Stimulated activated CD4-positive, alpha-beta T cell treated with anti-CD3 and anti-CD28 coated beads, Interleukin-4, amount 100 ng/mL, for 48 hours (primary cell): ENCODE data around the gene MTERF4.

Experiments used
- DNase-seq, 2 donors: peaks; one replicate each; pipeline ENCODE4 v3.0.0-alpha.2; 2020; ENCODE audit warnings: low read depth in 2 of 2

MTERF4 gene

DNA sequence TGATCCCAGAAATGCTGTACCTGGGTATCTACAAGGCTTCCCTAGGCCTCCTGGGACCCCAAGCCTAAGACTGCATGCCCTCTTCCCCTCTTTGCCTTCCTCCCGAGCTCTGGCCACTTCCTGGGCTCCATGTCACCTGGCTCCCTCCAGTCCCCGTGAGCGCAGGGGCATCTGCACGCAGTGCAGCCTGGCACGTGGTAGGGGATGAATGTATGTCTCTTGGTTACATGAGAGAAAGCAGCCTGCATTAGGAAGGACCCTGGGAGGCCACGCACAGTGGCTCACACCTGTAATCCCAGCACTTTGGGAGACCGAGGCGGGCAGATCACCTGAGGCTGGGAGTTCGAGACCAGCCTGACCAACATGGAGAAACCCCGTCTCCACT lies 31.3 kb upstream of the MTERF4 start:
- DNase-seq = no peak

DNA sequence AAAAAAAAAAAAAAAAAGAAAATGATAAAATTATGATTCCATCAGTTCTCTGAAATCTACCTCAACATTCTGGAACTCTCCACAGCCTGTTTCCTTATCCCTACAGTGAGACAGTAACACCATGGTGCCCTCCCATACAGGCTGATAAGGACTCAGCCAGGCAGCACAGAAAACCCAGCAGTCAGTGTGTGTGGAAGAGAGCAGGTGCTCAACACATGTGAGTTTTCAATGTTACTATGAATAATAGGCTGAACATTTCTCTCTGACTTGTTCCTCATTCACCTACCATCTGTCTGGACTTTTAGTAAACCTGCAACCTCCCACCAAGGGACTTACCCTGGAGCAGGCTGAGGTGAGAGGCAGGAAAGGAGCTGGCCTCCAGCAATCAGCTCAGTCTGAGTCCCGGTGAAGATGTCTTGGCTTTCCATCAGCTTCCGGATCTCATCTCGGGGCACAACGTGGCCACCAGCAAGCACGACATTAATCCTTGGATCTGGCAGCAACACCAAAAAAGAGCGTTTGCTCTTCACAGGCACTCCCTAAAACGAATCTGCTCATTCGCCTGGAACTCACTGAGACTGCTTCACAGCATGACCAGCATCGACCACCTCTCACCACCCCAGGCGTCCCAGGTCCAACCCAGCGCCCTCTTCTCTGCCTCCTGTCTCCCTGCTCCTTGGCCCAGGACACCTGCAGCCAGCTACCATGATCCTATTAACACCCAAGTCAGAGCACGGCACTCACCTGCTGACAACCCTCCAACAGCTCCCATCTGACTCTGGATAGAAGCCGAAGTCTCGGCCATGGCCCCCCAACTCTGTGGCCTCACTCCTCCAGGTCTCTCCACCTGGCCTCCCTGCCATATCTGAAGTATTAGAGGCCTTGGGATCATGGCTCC lies 30.7 kb upstream of the MTERF4 start:
- DNase-seq = no peak

DNA sequence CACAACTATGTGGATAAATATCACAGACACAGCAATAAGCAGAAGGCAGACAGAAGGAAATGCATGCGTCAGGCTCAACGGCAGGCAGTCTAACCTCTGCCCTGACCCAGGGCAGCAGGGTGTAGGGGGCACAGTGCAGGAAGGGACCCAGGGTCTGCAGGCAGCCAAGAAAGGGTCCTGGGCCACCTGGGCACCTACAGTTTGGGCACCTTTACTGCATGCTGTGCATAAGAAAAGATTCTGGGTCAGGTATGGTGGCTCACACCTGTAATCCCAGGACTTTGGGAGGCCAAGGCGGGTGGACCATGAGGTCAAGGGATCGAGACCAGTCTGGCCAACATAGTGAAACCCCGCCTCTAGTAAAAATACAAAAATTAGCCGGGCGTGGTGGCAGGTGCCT lies 29.4 kb upstream of the MTERF4 start:
- no peak for DNase-seq

DNA sequence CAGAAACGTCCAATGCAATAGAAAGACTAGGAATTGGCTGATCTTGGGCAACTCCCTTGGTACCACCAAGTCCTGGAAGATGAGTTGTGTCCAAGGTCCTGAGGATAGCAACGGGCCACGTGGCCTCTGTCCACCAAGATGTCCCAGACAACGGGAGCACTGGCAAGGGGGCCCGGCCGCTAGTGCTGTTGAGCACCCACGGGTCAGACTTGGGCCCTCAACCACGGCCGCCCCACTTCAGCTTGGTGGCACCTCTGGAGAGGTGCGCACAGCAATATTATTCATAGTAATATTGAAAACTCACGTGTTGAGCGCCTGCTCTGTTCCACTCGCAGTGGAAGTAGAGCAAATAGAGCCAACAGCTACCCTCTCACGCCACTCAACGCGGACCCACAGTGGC lies 28.2 kb upstream of the MTERF4 start:
- no peak for DNase-seq

DNA sequence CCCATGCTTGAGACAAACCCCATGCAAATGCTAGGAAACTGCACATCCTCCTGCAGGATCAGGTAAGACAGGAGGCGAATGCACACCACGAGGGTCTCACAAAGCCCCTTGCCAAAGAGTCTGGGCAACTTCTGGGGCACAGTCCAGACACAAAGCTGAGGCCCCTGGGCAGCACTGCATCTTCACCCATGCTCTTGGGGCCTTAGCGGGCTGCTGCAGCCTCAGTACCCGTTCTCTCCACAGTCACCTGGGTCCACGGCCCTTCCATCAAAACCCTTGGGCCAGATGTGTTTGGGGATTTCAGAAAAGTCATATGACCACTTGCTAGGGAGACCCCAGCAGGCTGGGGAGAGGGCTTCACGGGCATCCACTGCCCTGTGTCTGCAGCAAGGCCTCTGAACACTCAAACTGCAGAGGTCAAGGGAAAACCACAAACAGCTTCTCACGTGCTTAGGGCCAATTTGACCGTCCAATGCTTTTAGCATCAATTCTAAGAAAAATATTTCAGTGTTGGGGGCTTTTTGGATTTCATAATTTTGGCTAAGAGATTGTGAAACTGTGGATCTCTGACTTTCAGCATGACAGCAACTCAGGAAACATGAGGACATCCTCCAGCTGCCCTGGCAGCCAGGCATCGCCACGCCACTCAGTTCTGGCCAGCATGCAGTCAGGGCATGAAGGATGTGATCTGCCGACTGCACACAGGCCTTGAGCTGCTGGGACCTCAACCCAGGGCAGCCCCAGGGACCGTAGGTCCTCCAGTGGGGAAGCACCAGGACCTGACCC lies 27.2 kb upstream of the MTERF4 start:
- DNase-seq = no peak

DNA sequence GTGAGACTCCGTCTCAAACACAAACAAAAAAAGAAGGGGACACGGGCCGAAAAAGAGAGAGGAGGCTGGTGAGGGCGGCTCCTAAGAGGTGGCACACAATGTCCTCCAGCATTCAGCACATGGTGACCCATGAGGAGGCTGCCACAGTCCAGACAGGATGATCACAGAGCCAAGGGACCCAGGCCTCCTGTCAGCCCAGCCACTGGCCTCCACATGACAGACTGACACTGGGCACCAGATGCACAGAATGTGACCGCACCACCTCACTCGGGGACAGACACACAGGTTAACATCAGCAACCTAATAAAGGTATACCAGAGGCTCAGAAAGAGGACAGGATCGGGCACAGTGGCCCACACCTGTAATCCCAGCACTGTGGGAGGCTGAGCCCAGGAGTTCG lies 26.2 kb upstream of the MTERF4 start:
- no peak for DNase-seq

DNA sequence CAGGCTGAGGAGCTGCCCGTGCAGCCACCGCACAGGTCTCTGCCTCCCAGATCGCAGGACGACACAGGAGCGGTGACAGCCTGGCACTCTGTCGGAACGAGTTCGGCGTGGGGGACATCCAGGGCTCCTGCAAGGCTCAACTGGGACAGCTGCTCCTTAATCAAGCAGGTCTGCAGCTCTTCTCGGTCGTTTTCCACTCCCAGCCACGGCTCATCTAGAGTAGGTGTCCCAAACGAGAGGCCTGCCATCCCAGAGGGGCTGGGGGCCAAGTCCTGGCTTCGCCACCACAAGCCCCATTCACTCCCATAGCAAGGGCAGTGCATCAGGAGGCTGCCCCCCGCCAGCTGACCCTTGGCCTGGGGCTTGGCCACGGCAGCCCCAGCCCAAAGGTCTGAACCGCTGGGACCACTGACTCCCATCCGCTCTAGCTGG lies 24.7 kb upstream of the MTERF4 start:
- no peak for DNase-seq

DNA sequence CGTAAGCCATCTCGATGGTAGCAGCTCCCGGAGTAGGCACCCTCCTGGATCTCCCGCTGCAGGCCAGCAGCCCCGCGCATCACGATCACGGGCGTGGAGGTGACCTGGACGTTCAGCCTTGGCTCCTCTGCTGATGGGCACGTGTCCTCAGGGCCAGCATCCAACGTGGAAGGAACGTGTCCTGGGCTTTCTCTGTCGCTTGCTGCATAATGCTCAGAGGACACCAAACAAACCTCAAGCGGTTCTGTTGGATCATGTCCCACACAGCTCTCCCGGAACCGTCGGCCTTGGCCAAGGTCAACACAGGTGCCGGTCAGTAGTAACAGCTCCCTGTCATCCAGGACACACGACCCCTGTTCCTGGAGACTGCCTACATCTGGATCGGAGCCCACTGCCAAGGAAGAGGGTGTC lies 24.1 kb upstream of the MTERF4 start:
- DNase-seq = no peak

DNA sequence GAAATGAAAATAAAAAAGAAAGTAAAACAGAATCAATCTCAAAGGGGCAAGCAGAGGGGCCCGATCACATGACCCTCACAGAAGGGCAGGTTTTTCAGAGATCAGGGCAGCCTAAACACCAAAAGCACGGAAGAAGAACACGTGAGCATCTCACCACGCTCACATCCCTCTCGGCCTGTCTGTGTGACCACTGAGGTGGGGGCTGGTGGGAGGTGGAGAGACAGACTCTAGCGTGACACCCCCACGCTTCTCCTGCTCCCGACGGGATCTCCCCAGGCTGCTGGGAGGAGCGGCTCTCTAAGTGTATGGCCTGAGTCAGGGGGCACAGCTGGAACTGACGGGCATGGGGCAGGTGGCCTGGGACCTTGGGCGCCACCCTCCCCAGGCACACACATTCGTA lies 23.5 kb upstream of the MTERF4 start:
- no peak for DNase-seq

DNA sequence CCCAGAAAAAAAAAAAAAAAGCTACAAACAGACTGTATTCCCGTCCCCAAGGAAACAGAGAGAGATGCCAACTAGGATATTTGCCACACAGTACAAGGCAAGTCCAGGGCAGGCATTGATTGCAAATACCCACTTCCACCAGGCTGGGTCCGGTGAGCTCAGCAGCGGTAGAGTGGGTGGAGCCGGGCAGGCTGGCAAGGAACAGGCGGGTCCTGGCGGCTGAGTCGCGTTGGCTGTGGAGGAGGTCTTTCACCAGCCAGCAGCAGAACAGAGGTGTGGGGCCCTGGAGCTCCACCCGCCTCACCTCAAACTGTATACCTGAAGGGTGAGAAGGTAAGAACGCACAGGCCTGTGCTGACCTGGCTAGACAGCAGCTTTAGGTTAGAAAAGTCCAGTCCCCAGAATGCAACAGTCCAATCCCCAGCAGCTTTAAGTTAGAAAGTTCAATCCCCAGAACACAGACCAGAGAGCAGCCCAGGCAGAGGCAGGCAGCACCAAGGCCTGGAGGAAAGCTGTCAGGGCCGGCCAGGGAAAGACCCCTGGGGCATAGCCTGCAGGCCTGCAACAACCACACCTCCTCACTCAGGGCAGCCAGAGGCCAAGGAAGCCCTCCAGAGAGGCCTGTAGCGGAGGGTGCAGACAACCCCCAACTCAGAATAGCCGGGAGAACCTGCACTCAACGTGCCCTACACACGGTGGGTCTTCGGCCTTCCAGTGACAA lies 21.9 kb upstream of the MTERF4 start:
- peak in 1 of 2 donors; percentile 27 for DNase-seq

DNA sequence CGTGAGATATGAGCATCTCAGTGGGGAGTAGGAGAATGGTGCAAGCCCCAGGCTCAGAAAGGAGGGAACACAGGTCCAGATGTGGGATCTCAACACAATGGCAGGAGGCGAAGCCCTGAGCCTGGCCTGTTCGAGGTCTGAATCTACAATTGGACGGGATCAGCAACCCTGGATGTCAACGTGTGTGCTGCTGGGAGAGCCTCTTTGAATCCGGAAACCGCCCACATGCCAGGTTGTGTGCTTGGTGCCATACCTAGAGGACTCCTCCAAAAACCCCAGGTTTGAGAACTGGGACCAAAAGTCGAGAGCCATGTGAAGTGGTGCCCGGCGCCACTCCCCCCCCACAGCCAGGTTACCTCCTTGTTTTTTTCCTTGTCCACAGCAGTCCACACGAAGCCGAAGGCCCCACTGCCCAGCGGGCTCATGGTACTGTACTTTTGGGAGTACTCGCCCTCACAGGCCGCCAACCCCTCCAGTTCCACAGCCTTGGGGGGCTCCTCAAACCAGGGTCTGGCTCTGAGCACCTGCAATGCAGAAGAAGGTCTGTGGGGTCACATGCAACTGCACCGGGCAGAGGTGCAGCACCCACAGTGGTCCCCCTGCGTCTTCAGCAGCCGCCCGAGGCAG lies 20.4 kb upstream of the MTERF4 start:
- DNase-seq = no peak

DNA sequence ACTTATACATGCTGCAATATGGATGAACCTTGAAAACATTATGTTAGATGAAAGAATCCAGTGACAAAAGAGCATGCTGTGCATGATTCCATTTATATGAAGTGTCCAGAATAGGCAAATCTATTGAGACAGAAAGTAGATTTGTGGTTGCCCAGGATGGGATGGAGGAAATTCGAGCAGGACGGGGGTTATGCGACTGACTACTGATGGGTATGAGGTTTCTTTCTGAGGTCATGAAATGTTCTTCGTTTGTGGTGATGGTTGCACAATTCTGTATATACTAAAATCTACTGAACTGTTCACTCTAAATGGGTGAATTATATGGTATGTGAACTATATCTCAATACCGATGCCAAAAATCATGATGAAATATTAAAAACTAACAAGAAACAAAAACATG lies 18.9 kb upstream of the MTERF4 start:
- no peak for DNase-seq

DNA sequence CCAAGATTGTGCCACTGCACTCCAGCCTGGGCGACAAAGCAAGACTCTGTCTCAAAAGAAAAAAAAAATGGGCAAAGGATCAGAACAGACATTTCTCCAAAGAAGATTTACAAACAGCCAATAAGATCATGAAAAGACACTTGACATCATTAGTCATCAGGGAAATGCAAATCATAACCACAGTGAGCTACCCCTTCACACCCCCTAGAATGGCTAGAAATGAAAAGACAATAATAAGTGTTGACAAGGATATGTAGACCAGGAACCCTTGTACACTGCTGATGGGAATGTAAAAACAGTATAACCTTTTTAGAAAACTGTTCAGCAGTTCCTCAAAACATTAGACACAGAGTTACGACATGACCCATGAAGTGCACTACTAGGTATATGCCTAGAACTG lies 18.4 kb upstream of the MTERF4 start:
- no peak for DNase-seq

DNA sequence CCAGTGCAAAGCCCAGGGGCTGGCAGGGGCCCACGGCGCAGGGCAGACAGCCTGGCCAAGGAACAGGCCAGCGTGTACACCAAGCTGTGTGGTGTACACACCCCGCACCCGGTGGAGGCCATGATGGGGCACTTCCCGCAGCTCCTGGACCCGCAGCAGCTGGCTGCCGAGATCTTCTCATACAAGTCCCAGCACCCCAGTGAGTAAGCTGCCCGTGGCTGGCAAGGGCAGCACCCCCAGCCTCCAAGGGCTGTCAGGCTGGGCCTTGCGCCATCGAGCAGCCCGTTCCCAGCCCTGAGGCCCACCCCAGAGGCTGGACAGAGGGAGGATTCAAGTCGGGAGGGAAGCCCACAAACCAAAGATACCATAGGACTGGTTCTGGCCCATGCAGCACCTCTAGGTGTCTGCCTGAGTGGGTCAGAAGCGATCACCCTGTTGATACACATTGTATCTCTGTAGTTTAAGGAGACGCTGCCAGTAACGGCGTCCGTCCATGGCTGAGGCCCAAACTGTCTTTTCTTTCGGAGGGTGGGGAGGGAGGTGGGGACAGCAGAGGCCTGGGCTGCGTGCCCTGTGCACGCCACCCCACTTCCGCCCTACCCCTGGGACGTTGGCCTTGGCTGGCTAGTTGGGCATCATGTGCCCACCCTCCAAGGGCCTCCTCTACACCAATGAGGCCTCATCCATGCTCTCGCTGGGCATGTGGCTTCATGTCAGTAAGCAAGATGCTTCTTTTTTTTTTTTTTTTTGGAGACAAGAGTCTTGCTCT lies 16.8 kb upstream of the MTERF4 start:
- DNase-seq = no peak

DNA sequence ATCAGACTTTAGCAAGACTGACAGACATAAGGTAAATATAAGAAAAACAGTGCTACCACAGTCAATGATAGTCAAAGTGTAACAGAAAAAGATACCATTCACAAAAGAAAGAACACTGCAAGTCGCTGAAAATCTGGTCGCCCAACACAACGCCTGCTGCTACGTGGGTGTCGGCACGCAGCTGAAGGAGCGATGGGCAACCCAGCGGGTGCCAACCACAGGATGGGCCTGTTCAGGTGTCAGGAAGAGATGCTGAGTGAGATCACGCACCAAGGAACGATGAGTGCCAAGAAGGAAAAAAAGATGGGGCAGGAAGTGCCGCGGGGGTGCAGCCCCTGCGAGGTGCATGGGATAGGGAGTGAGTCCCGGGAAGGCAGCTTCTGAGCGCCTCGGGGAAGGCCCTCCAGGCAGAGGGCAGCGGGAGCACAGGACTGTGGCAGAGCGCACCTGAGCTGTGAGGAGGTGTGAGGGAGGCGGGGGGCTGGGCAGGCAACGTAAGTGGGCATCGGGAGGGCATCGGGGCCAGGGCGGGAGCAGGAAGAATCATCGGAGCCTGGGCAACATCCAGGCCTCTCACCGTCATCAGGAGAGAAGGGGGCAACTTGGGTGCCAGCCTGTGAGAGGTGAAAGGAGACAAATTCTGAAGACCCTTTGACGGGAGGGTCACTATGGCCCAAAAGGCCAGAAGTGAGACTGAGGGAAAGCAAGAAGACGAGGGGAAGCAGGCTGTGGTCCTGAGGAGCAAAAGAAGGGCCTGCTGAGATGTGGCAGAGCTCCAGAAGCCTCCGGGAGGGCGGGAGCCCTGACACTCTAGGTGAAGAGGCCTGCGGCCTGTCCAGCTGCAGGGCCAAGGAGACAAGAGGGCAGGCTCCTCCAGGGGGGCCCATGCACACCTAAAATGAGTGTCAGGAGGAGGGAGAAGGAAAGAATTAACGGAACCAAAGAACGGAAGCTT lies 14.8 kb upstream of the MTERF4 start:
- DNase-seq = no peak

DNA sequence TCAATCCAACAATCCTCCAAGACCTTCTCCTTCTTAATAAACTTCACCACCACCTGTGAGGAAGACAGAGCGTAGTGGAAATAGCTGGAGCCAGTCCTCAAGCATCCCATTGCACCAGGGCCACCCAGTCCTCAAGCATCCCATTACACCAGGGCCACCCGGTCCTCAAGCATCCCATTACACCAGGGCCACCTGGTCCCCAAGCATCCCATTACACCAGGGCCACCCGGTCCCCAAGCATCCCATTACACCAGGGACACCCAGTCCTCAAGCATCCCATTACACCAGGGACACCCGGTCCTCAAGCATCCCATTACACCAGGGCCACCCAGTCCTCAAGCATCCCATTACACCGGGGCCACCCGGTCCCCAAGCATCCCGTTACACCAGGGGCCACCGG lies 13.3 kb upstream of the MTERF4 start:
- no peak for DNase-seq

DNA sequence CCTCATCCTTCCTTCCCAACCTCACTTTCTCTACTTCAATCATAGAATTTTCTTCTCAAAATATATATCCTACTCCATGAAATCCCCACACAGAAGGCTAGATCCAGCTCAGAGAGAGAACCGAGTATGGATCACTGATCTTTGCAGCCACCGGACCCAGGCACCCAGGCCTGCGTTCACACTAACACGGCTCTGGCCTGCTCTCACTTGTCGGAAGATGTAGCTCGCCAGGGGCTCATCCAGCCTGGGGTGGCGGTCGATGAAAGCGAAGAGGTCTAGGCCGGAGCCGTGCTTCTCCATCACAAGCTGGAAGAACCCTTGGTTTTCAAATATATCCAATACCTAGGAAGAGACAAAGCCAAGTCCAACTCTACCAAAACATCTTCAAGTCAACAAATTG lies 12.7 kb upstream of the MTERF4 start:
- no peak for DNase-seq

DNA sequence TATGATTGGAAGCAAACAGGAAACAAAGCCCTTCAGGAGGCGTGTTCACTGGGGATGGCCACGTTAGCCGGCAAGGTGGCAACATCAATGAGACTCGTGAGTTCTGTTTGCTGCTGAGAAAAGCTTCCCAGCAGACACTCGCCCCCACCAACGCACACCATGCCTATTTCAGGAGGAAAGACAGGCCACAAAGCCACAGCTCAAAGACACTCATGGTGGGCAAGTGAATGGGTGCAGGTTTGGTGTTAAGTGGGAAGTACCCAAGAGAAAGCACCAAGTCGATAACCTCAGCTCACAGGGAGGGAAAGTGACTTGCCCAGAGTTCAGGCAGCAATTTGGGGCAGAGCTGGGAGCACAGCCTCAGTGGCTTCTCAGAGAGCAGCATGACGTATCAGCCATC lies 10.5 kb upstream of the MTERF4 start:
- no peak for DNase-seq

DNA sequence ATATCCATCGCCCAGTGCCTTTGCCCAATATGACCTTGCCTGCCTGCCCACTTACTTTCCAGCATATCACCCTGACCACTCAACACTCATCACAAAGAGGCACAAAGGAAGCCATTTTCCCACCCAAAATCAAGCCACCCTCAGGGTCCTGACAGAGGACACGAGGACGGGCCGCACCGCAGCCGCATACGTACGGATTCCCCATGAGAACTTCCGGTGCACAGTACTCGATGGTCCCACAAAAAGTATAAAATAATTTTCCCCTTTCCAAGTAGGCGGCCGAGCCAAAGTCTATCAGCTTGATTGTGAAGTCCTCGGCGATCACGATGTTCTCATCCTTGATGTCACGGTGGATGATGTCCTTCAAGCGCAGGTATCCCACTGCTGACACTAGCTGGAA lies 10.0 kb upstream of the MTERF4 start:
- DNase-seq = no peak

DNA sequence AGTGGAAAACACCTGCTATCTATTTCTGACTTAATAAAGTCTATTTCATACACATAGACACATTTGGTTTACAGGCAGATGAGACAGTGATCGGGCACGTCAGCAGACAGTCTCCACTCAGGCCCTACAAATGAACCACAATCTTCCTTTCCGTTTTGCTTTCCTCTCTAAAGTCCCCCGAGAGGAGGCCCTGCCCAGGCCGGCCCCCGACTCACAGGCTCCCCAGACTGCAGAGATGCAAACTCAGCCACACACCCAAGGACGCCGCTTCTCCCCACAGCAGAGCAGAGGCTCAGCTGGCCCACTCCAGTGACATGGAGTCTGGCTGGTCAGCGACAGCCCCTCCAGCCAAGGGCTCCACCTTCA lies 9.3 kb upstream of the MTERF4 start:
- no peak for DNase-seq
